Measurements from ENCODE around the gene COBLL1.
"Not testable (repeated sequence)": the region's sequence is repeated elsewhere in the genome, so short reads cannot be mapped to it uniquely, and the experiment has no call there.

Gene COBLL1

DNA sequence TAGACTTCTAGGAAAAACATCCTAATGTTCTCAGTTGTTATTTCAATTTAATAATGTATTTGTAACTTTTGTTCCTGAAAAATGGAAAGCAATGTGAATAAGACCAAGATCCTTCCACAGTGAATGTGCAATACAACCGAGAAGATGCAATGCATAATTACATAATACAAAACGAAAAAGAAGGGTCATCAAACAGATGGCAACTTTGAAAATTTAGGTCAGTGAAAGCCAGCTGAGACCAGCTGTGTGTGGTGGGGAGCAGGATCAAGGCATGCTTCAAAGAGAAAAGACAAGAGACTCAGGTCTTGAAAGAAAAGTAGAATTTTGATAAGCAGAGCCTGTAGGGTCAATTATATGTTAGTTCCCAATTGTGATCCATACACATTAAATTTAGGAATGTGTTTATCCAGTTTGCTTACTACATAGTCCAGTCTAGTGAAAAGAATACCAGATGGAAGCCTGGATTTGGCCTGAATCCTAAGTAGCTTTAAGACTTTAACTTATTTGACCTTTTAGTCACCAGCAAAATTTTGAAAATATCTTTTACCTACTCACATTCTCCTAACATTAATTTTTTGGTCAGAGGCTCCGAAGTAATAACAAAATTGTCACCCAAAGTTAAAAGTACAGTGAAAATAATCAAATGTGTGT is 93.7 kb downstream of the COBLL1 start:
- no peak for DNase-seq

DNA sequence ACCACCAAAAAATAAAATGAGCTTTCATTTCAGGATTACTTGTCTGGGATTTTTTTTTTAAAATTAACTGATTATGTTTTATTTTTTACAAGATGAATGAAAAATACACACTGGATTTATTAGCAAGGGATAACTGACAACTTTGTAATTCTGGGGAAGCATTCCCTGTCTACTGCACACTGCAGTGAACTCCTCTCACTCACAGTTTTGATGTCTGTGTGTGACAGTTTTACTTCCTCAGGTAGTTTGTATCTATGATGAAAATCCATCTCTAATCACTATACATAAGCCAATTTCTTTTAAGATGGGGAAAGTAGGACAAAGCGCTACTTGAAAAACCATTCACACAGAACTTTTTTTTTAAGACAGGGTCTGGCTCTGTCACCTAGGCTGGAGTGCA is 94.5 kb downstream of the COBLL1 start:
- DNase-seq: no peak

DNA sequence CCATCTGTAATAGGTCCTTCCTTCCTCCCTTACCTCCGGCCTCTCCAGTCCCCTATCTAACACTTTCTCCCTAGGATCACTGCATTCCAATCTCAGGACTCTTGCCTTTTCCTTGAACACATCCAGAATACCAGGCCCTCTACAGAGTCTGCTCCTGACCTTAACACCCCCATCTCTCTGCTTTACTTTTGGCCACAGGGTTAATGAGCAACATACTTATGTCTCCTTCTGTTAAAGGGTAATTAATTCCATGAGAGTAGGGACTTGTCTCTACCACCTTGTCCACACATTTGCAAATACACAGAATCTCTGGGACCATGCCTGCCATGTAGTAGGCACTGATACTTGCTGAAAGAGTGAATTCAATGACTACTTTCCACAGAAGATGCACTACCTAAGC is 94.9 kb downstream of the COBLL1 start:
- DNase-seq: no peak

DNA sequence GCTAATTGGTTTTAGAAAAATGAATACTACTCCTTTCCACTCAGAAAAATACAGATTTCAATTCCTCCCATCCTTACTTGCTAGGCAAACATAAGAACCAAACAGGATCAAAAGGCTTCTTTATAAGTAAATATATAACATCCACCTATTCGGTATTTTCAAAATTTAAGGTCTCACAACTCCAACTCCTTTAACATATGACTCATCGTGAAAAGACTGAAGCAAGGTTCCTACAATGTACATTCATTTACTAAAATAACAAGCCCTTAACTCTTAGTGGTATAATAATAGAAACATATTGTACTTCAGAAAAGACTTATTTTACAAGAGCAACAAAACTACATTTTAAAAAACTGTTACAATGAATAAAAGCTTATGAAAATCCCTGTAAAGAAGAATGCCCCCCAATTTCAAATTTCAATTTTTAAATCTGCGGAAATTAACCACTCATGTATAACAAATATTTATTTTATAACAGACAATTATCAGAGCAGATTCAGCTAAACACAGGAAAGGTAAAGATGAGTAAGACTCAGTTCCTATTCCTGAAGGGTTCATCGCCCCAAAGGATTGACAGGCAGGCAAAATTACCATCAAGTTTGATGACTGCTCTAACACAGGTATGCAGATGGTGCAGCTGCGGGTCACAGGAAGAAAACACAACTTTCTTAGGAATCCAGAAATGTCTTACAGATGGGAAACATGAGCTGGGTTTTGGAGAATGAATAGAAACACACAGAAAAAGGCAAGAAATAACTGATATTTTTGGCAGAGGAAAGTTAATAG is 96.4 kb downstream of the COBLL1 start:
- no peak for DNase-seq

DNA sequence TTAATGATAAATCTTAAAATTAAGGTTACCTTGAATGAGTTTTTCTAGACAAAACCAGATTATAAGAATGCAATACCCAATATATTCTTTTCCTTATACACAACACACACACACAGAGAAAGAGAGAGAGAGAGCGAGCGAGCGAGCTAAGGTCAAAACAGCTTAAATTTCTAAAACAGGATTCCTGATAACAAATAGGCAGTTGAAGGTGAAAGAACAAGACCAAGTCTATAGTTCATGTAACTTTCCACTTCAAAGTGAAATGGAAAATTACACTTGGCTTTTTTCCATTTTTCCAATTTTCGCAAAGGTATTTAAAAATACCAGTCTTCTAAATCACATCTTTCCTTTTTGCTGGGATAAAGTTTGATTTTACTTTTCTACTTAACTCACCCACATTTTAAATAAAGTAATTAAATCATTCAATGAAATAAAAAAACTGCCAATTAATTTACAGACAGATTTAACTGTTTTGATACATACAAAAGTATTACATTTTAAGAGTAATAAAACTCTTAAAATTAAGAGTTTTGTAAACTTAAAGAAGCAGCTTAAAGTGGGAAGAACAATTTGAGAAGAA is 98.8 kb downstream of the COBLL1 start:
- DNase-seq: no peak

DNA sequence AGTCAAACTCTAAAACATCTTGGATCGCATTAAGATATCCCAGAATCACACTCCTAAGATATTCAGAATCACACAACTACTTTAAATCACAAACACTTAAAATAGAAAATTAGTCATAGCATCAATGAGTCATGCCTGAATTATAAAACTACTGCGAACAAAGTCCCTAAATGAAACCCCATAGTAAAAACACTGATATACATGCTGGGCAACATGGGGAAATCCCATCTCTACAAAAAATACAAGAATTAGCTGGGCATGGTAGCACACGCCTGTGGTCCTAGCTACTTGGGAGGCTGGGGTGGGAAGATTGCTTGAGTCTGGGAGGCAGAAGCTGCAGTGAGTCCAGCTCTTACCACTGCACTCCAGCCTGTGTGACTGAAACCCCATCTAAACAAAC is 101.7 kb downstream of the COBLL1 start:
- DNase-seq: no peak

DNA sequence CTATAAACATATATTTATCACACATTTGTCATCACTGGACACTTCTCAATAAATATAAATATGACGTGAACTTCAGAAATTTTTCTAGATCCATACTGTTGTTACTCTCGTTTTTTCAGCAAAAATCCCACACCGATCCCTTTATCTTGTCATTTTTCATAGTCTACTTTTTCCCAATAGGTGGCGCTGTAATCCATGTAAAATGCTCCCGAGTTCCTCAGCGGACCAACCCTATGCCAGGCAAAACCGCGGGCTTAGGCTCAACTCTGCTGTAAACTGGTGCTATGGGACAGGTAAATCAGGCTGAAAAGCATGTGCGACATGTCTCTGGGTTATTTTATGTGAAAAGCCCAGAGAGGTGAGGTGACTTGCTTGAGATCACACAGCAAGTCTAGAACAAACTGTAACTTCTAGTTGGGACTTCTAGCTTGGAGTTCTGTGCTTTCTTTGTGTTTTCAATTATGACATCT is 104.0 kb downstream of the COBLL1 start:
- DNase-seq: no peak

DNA sequence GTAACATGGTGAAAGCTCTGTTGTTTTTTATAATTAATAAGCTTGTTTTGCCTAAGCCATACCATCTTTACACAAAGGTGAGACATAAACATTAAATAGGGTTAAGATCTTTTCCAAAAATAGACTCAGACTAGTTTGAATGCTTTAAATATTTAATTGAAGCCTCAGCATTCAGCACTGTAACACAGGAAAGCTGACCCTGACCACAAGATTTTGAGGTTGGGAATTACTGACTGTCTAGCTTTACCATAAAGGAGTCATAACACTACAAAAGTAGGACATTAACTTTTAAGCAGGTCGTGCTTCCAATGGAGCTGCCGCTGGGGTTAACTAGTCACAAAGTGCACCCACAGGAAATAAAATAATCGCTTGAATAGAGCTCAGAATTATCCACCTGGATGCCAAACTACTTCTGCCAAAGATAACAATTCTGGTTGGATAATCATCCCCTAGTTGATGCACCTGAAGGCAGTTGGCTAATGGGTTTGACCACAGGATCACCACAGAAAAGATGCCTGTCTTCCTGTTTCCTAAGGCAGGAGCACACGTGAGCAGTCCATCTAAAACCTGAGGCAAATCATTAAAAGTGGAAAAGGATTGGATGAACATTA is 106.2 kb downstream of the COBLL1 start:
- no peak for DNase-seq

DNA sequence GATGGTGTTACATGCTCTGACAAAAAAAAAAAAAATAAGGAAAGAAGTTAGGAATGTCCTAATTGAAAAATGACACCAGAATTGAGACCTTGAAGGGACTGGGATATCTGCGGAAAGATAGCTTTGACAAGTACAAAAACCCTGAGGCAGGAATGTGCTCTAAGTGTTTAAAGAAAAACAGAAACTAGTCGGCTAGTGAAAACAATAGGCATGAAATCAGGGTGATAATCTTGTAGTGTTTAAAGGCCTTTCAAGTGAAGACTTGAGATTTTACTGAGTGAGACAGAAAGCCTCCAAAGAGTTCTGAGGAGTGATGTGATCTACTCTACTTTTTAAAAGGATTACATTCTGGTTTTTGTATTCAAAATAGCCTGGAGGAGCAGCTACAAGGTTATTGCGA is 107.4 kb downstream of the COBLL1 start:
- DNase-seq: no peak

DNA sequence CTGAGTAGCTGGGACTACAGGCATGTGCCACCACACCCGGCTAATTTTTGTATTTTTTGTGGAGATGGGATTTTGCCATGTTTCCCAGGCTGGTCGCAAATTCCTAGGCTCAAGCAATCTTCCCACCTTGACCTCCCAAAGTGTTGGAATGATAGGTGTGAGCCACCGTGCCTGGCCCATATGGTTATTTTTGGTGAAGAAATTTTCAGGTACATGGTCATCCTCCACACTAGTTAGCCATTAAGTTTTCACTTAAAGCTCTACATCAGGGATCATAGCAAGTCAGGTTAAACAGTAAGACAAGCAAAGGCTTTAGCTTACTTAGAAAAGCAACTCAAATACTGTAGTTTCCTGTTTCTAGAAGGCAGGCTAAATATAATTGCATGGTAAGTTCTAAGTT is 116.1 kb downstream of the COBLL1 start:
- DNase-seq: no peak

DNA sequence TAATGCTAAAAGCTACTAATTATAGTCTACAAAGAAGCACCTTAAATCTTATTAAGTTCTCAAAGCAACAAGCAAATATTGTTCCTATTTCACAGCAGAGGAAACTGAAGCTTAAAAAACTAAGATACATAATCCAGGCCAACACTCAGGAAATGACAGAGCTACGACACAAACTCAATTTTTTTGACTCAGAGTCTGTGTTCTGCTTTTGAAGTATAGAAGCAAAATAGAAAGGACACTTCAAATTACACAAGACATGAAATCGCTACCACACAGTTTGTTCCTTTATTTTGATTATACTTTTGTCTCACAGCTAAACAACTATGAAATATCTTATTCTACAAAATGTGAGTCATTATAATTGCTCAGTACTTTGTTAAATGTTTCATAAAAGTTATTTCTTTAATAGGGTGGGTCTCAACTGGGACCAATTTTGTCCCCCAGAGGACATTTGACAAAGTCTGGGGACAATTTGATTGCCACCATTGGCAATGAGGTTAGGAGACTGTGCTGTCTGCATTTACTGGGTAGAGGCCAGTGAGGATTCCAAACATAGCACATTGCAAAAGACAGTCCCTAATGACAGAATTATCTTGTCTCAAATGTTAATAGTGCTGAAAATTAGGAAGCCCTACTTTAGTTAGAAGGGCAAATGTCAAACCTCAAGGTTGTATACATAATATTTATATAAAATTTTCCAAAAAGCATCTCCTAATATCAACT is 118.8 kb downstream of the COBLL1 start:
- no peak for DNase-seq

DNA sequence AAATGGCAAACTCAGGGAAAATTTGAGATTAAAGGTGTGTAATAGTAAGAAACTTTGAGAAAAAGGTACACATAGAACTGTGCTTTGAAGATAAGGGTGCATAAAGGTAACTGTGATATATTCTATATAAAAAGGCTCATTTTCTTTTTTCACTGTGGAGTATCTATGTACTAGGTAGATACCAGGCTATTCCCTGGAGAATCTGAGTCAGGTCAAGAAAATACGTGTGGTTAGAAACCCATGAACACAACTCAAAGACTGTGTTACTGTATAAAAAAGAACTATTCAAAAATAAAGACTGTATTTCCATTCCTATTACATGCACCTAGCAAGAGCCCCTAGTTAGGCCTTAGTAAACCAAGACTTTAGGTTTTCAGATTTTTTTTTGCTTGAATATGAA is 120.2 kb downstream of the COBLL1 start:
- DNase-seq: no peak

DNA sequence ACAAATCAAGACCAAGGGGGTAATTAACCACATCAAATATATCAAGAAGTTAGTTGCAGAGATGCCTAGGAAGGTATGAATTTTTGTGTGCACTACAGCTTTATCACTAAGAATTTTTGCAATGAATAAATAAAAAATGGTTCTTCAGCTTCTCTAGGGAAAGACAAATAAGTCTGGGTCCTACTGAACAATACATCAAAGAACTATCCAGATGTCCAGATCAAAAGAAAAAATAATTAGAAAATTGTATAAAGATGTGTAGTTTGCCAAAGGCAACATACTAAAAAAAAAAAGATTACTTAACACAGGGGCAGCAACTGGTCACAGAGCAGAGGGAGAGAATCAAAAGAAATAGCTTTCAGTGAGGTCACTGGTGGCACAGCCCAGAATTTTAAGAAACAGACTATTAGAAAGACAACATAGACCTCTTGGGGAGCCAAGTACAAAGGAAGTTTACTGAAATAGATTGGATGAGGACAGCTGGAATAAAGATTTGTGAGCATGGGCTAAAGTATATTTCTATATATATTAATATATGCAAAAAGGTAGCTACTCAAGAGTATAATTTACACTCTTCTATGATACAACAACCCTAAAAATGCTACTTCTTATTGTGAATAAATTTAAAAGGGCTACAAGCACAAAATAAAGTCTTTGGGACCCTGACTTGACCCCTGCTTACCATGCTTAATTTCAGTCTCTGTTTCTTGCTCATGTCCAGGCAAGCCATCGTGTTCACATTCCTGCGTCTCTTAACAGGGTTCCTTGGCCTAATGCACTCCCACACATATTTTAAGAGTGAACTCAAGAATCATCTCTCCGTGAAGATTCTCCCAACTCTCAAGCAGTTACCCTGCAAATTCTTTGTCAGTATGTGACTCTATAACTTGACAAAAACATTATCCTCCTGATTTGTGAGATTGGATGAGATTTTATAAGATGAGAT is 121.4 kb downstream of the COBLL1 start:
- no peak for DNase-seq

DNA sequence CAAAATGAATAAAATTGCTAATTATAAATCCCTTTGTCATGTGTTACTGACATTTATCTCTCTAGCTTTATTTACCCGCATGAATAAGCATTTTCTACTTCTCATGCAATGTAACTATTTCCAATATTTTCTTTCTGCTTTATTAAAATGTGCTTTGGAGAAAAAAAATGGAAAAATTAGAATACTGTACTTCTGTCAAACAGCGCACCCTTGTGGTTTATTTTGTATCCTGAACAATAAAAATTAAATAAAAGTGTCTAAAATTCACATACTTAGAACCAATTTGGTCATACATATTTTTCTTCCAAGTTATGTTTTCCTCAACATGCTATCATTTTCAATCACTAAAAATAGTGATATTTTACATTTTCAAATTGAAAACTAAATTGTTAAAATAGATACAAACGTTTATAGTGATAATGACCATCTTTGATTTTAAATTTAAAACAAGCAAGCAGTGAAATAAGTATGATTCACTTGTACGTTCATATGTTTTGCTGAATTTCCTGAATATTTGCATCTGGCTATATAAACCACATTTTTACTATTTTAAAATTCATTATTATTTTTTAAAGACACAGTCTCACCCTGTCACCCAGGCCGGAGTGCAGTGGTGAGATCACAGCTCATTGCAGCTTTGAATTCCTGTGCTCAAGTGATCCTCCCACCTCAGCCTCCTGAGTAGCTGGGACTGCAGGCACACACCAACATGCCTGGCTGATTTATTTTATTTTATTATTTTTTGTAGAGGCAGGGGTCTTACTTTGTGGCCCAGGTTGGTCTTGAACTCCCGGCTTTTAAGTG is 124.4 kb downstream of the COBLL1 start:
- DNase-seq: no peak

DNA sequence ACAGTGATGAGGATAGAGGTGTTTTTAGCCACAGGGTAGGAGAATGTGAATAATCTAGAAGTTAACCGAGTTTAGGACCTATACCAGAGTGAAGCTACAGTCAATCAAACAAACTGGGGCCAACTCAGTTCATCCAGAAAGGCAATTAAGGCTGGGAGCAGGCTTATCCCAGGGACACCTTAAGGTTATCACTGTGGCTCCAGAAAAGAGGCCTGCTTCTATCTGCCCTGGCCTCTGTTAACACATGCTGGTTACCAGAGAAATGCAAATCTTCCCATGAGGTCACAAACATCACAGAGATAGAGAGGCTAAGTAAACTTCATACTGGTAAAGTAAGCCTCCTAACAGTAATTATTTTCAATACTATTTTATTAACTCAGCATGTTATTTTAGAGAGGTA is 127.2 kb downstream of the COBLL1 start:
- no peak for DNase-seq

DNA sequence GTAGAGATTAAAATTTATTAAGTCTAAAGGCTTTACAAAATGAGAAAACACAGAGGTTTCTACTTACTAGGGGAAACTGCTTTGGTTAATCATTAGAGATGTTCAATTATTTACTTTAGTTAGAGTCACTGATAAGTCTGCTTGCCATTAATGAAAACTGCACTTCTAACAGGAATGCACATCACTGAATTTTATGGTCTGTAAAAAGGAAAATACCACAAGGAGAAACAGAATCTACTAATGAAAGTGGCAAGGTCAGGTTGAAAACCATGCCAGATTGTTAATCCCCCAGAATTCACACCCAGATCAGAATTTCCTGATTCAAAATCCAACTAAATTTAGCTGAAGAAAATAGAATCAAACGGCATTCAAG is 129.9 kb downstream of the COBLL1 start:
- no peak for DNase-seq

DNA sequence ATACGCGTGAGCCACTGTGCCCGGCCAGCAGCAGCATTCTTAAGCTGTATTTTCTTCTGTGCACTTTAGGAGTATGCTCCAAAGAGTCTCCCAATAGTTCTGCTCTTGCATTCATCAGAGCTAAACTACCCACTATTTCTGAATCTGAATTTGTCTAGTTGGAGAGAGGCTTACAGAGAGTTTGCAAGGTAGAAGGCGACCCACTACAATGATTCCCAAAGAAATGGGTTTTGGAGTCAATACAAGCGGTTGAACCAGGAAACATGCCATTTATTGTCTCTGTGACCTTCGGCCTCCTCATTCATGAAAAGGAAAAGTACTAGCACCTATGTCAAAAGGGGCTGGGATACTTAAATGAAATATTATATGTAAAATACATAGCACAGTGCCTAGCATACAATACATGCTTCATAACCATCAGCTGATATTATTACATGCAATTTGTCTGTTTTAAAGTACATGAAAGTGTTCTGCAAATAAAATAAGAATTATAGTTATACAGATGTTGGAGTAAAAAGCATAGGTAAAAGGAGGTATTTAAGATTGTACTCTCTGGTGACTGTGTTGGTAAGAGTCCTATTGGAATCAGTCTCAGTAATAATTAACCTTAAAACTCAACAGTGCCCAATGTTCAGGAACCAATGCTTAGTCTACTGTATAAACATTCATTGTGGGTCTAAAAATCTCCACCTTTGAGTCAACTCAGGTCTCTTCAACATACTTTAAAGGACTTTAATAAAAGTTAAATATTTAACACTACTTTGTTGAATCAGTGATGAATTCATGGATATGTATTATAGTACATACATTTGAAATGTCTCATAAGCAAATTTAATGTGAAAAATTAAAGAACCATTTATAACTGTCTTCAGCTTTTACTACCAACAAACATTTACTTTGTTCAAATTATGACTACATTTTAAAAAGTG is 130.5 kb downstream of the COBLL1 start:
- DNase-seq: no peak

DNA sequence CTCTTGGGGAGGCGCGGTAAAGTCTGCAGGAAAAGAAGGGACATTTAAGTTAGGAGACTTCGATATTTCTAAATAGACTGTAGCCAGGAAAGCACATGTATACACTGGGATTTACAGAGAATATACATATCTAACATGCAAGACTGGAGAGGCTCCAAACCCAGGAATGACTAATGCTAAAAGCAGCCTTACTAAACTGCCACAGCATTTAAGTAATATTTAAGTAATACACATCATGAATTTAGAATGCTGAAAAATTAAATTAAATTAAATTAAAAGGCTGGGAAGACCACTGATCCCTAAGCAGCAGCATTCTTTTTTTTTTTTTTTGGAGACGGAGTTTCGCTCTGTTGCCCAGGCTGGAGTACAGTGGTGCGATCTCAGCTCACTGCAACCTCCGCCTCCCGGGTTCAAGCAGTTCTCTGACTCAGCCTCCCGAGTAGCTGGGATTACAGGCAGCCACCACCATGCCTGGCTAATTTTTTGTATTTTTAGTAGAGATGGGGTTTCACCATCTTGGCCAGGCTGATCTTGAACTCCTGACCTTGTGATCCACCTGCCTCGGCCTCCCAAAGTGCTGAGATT is 131.3 kb downstream of the COBLL1 start:
- DNase-seq: not testable (repeated sequence)

DNA sequence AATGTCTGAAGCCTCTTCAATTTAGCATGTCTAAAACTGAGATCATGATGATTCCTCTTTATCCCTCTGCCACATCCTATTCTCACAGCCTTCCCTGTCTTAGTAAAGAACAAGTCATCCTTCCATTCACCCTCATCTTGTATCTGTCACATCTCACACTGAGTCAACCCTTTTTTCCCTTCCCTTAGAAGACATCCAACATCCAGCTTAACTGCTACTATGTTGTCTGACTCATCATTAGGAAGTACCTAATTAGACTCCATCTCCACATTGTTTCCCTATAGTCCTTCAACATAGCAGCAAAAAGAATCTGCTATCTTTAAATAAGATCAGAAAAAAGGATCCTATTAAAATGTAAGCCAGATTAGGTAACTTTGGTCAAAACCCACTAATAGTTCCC is 135.1 kb downstream of the COBLL1 start:
- DNase-seq: no peak
